HepG2 (cell line): ENCODE measurements around the gene TREX2. TPM values are rescaled to one million over a fixed set of nuclear protein-coding genes. Genes with fewer than 3 reads are reported as not detected.

Experiments used
- BATF2 ChIP-seq: sonication (generic); formaldehyde crosslinking; IDR thresholded peaks from 2 replicates; pipeline ENCODE4 v1.8.0; 2022; ENCODE audit warnings: mild to moderate bottlenecking, missing genetic modification reagents, moderate library complexity
- ESRRA ChIP-seq: sonication (generic); formaldehyde crosslinking; IDR thresholded peaks from 2 replicates; pipeline ENCODE4 v1.5.1; 2020; ENCODE audit warnings: mild to moderate bottlenecking, low read depth, missing genetic modification reagents
- FOXO1 ChIP-seq: sonication (generic); formaldehyde crosslinking; IDR thresholded peaks from 2 replicates; pipeline ENCODE4 v1.4.0; 2020; ENCODE audit warnings: missing genetic modification reagents
- GATAD2A ChIP-seq: IDR thresholded peaks from 2 replicates; pipeline ENCODE4 v1.6.1; 2016
- HMGXB4 ChIP-seq, 2 experiments: sonication (generic) in 1 of 2; formaldehyde crosslinking in 1 of 2; IDR thresholded peaks; 2 replicates each; pipeline versions ENCODE4 v1.4.0 to v1.6.1; 2018 to 2020; ENCODE audit warnings: missing genetic modification reagents in 2 of 2, borderline replicate concordance in 1 of 2, low read depth in 1 of 2, mild to moderate bottlenecking in 1 of 2, missing biosample characterization in 1 of 2
- HNF4A ChIP-seq: sonication (generic); formaldehyde crosslinking; IDR thresholded peaks from 2 replicates; pipeline ENCODE4 v1.4.0; 2020; ENCODE audit warnings: missing genetic modification reagents
- IRF2 ChIP-seq: IDR thresholded peaks from 2 replicates; pipeline ENCODE4 v1.6.1; 2018; ENCODE audit warnings: missing genetic modification reagents, missing compliant biosample characterization
- MAX ChIP-seq: IDR thresholded peaks from 2 replicates; pipeline ENCODE4 v1.6.1; 2012; ENCODE audit warnings: inconsistent platforms
- MAZ ChIP-seq, 2 experiments: sonication (generic) in 1 of 2; formaldehyde crosslinking in 1 of 2; IDR thresholded peaks; 2 replicates each; pipeline versions ENCODE4 v1.5.0 to v1.6.1; 2012 to 2020; ENCODE audit warnings: low read depth in 2 of 2, mild to moderate bottlenecking in 2 of 2, borderline replicate concordance in 1 of 2, improper control_type of control experiment in 1 of 2, low read length in 1 of 2, missing genetic modification reagents in 1 of 2, moderate library complexity in 1 of 2
- NONO ChIP-seq, 2 experiments: fragments of 450-650 bp in 1 of 2; sonication (generic) in 1 of 2; formaldehyde crosslinking in 1 of 2; IDR thresholded peaks in 1 of 2; conservative IDR thresholded peaks in 1 of 2; 2 replicates each; pipeline versions ENCODE4 v1.6.1 to v1.8.0; 2017 to 2022; ENCODE audit warnings: mild to moderate bottlenecking in 1 of 2, missing genetic modification reagents in 1 of 2, moderate library complexity in 1 of 2
- RFXANK ChIP-seq: IDR thresholded peaks from 2 replicates; pipeline ENCODE4 v1.6.1; 2016
- SAP130 ChIP-seq: IDR thresholded peaks from 2 replicates; pipeline ENCODE4 v1.6.1; 2016; ENCODE audit warnings: low read depth
- SIX1 ChIP-seq: sonication (generic); formaldehyde crosslinking; IDR thresholded peaks from 2 replicates; pipeline ENCODE4 v1.4.0; 2020; ENCODE audit warnings: missing genetic modification reagents, borderline replicate concordance
- ZNF225 ChIP-seq: sonication (generic); formaldehyde crosslinking; IDR thresholded peaks from 2 replicates; pipeline ENCODE4 v1.4.0; 2020; ENCODE audit warnings: mild to moderate bottlenecking, missing genetic modification reagents
- ZNF430 ChIP-seq: sonication (generic); formaldehyde crosslinking; IDR thresholded peaks from 2 replicates; pipeline ENCODE4 v1.9.0; 2021; ENCODE audit warnings: mild to moderate bottlenecking, missing genetic modification reagents
- ZNF530 ChIP-seq: sonication (generic); formaldehyde crosslinking; IDR thresholded peaks from 2 replicates; pipeline ENCODE4 v1.5.0; 2020; ENCODE audit warnings: low read depth, mild to moderate bottlenecking, missing genetic modification reagents
- ZNF737 ChIP-seq: sonication (generic); formaldehyde crosslinking; IDR thresholded peaks from 2 replicates; pipeline ENCODE4 v1.5.0; 2020; ENCODE audit warnings: missing genetic modification reagents, mild to moderate bottlenecking, borderline replicate concordance
- polyA plus RNA-seq, 8 experiments: library from polyadenylated mRNA; depleted of rRNA in 3 of 8; stranded (reverse) in 7 of 8; unstranded in 1 of 8; fragments of >200 nt; fragmentation: Illumina TruSeq in 4 of 8; extraction: Trizol in 4 of 8; gene quantifications; 2 replicates each; pipeline versions ENCODE4 v1.2.1 to v1.2.3, GENCODE V29; 2011 to 2016; ENCODE audit warnings: low read depth in 4 of 8, missing spikeins in 1 of 8, mixed read lengths in 1 of 8; ENCODE audit not compliant: insufficient read depth in 1 of 8
- total RNA-seq, 5 experiments: library from RNA; depleted of rRNA; stranded (reverse); fragments of >200 nt; fragmentation: Illumina TruSeq; extraction: Trizol; gene quantifications; 2 replicates each; pipeline ENCODE4 v1.2.3, GENCODE V29; 2016; ENCODE audit warnings: low read depth in 1 of 5
- TF ChIP-seq, protein P1 (sequence below): sonication (generic); formaldehyde crosslinking; IDR thresholded peaks from 2 replicates; pipeline ENCODE4 v1.4.0; 2020; ENCODE audit warnings: missing genetic modification reagents, borderline replicate concordance
- TF ChIP-seq, protein P2 (sequence below): IDR thresholded peaks from 2 replicates; pipeline ENCODE4 v1.6.1; 2016; ENCODE audit warnings: missing compliant biosample characterization, missing genetic modification reagents, borderline replicate concordance

TREX2 gene
- total and polyA plus RNA-seq, 2 of the 13 experiments (the other 11 are each of a cell fraction or from before 2014, with no cell fraction given) = 0.13 to 0.18 TPM

DNA sequence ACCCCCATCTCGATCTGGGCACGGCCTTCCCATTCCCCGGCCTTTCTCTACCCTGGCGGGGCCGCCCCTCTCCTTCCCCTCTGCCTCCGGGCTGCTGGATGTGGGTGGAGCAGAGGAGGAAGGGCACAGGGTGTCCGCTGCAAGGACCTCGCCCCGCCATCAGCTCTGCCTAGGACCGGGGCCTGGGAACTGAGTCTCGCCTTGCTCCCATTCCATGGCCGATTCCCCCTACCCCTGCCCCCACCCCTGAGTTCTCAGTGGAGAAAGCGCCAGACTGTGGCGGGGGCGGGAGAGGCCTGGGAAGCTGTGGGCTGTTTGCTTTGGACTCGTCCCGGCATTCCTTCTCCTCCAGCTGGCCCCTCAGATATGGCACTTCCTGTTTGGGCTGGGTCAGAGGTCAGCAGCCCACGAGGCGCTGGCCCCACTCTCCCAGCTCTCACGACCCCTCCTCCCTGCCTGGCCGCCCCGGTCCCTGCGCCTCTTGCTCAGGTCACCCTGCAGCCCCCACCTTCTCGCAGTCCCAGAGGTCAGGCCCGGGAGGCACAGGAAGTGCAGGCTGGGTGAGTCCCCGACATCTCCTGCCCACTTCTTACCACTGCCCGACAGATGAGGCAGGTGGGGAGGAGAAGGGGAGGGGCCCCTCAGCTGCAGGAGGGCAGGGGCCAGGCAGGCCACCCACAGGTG is 42.5 kb upstream of the TREX2 start (continued):
- TF ChIP-seq ZNF225 (CRISPR knock-in tag) (no peak), GATAD2A (CRISPR knock-in tag) (peak; percentile 48), SAP130 (CRISPR knock-in tag) (peak; percentile 58; the same call in 1 of the 2 replicates), ZNF430 (CRISPR knock-in tag) (no peak), ESRRA (peak; percentile 66; the same call in 1 of the 2 replicates), ZNF737 (CRISPR knock-in tag) (no peak), MAZ (IDR thresholded peaks at IDR 0.05; ENCODE audit: borderline replicate concordance, low read depth, low read length) (no peak), MAZ (CRISPR knock-in tag; IDR thresholded peaks at IDR 0.05; ENCODE audit: low read depth) (peak; percentile 66; the same call in 1 of the 2 replicates), IRF2 (CRISPR knock-in tag) (no peak), RFXANK (CRISPR knock-in tag) (no peak), MAX (peak; percentile 74), HMGXB4 (CRISPR knock-in tag; IDR thresholded peaks at IDR 0.05; ENCODE audit: borderline replicate concordance in 1 of 2, low read depth in 1 of 2) (peak in 1 of 2 experiments; percentile 40; a peak in 1 of 4 replicates), SIX1 (no peak), NONO (IDR thresholded peaks at IDR 0.05) (no peak), NONO (CRISPR knock-in tag; conservative IDR thresholded peaks at IDR 0.05) (peak; percentile 47; the same call in 1 of the 2 replicates), ZNF530 (CRISPR knock-in tag) (no peak), HNF4A (CRISPR knock-in tag) (peak; percentile 53), FOXO1 (peak; percentile 44; the same call in 1 of the 2 replicates), BATF2 (no peak)
- TF ChIP-seq, protein P1, sequence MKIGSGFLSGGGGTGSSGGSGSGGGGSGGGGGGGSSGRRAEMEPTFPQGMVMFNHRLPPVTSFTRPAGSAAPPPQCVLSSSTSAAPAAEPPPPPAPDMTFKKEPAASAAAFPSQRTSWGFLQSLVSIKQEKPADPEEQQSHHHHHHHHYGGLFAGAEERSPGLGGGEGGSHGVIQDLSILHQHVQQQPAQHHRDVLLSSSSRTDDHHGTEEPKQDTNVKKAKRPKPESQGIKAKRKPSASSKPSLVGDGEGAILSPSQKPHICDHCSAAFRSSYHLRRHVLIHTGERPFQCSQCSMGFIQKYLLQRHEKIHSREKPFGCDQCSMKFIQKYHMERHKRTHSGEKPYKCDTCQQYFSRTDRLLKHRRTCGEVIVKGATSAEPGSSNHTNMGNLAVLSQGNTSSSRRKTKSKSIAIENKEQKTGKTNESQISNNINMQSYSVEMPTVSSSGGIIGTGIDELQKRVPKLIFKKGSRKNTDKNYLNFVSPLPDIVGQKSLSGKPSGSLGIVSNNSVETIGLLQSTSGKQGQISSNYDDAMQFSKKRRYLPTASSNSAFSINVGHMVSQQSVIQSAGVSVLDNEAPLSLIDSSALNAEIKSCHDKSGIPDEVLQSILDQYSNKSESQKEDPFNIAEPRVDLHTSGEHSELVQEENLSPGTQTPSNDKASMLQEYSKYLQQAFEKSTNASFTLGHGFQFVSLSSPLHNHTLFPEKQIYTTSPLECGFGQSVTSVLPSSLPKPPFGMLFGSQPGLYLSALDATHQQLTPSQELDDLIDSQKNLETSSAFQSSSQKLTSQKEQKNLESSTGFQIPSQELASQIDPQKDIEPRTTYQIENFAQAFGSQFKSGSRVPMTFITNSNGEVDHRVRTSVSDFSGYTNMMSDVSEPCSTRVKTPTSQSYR = peak; percentile 34; the same call in 1 of the 2 replicates
- TF ChIP-seq, protein P2, sequence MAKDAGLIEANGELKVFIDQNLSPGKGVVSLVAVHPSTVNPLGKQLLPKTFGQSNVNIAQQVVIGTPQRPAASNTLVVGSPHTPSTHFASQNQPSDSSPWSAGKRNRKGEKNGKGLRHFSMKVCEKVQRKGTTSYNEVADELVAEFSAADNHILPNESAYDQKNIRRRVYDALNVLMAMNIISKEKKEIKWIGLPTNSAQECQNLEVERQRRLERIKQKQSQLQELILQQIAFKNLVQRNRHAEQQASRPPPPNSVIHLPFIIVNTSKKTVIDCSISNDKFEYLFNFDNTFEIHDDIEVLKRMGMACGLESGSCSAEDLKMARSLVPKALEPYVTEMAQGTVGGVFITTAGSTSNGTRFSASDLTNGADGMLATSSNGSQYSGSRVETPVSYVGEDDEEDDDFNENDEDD (CRISPR knock-in tag) = no peak
